HepG2 (cell line): ENCODE data around the gene TMEM97. TPM values are rescaled to one million over a fixed set of nuclear protein-coding genes. Genes with fewer than 3 reads are reported as not detected.
A peak's percentile ranks its signal among the peaks of the same experiment; 100 is the strongest.

Experiments used
- ATM ChIP-seq: fragments of 450-650 bp; IDR thresholded peaks from 2 replicates; pipeline ENCODE4 v1.7.1; 2017; ENCODE audit warnings: mild to moderate bottlenecking, borderline replicate concordance
- CEBPG ChIP-seq: IDR thresholded peaks from 2 replicates; pipeline ENCODE4 v1.6.1; 2016
- EED ChIP-seq: sonication (generic); formaldehyde crosslinking; IDR thresholded peaks from 2 replicates; pipeline ENCODE4 v1.5.0; 2020; ENCODE audit warnings: mild to moderate bottlenecking, missing genetic modification reagents
- HNF4A ChIP-seq: sonication (generic); formaldehyde crosslinking; IDR thresholded peaks from 2 replicates; pipeline ENCODE4 v1.4.0; 2020; ENCODE audit warnings: missing genetic modification reagents
- HNF4G ChIP-seq, 2 experiments: sonication (generic) in 1 of 2; formaldehyde crosslinking in 1 of 2; IDR thresholded peaks; 2 replicates each; pipeline versions ENCODE4 v1.4.0 to v1.6.1; 2011 to 2020; ENCODE audit warnings: borderline replicate concordance in 2 of 2, low read depth in 2 of 2, mild to moderate bottlenecking in 2 of 2, low read length in 1 of 2, missing genetic modification reagents in 1 of 2, moderate library complexity in 1 of 2
- IRF2 ChIP-seq: IDR thresholded peaks from 2 replicates; pipeline ENCODE4 v1.6.1; 2018; ENCODE audit warnings: missing genetic modification reagents, missing compliant biosample characterization
- JARID2 ChIP-seq: sonication (generic); formaldehyde crosslinking; IDR thresholded peaks from 2 replicates; pipeline ENCODE4 v1.8.1; 2023; ENCODE audit warnings: missing genetic modification reagents, inconsistent platforms; ENCODE audit not compliant: insufficient replicate concordance
- JUND ChIP-seq: sonication (generic); formaldehyde crosslinking; IDR thresholded peaks from 2 replicates; pipeline ENCODE4 v1.8.0; 2022; ENCODE audit warnings: mild to moderate bottlenecking, missing genetic modification reagents
- KMT2A ChIP-seq: sonication (generic); formaldehyde crosslinking; IDR thresholded peaks from 2 replicates; pipeline ENCODE4 v1.4.0; 2020; ENCODE audit warnings: missing genetic modification reagents
- MTA1 ChIP-seq: sonication (generic); formaldehyde crosslinking; IDR thresholded peaks from 2 replicates; pipeline ENCODE4 v1.4.0; 2020; ENCODE audit warnings: missing genetic modification reagents, mild to moderate bottlenecking, borderline replicate concordance
- PHF20 ChIP-seq: sonication (generic); formaldehyde crosslinking; IDR thresholded peaks from 2 replicates; pipeline ENCODE4 v1.5.0; 2020; ENCODE audit warnings: mild to moderate bottlenecking, missing genetic modification reagents
- SIX1 ChIP-seq: sonication (generic); formaldehyde crosslinking; IDR thresholded peaks from 2 replicates; pipeline ENCODE4 v1.4.0; 2020; ENCODE audit warnings: missing genetic modification reagents, borderline replicate concordance
- SP2 ChIP-seq: sonication (generic); formaldehyde crosslinking; IDR thresholded peaks from 2 replicates; pipeline ENCODE4 v1.5.1; 2020; ENCODE audit warnings: mild to moderate bottlenecking, missing genetic modification reagents
- SP4 ChIP-seq: sonication (generic); formaldehyde crosslinking; IDR thresholded peaks from 2 replicates; pipeline ENCODE4 v1.8.1; 2023; ENCODE audit warnings: mild to moderate bottlenecking, missing genetic modification reagents
- ZFAT ChIP-seq: sonication (generic); formaldehyde crosslinking; conservative IDR thresholded peaks from 2 replicates; pipeline ENCODE4 v1.8.1; 2023; ENCODE audit warnings: missing genetic modification reagents, inconsistent platforms
- ZNF10 ChIP-seq: sonication (generic); formaldehyde crosslinking; IDR thresholded peaks from 2 replicates; pipeline ENCODE4 v1.4.0; 2020; ENCODE audit warnings: mild to moderate bottlenecking, low read depth, missing genetic modification reagents, borderline replicate concordance
- ZNF136 ChIP-seq: sonication (generic); formaldehyde crosslinking; IDR thresholded peaks from 2 replicates; pipeline ENCODE4 v1.8.1; 2022; ENCODE audit warnings: low read depth, mild to moderate bottlenecking, moderate library complexity, missing genetic modification reagents
- ZNF205 ChIP-seq: IDR thresholded peaks from 2 replicates; pipeline ENCODE4 v1.6.1; 2018; ENCODE audit warnings: missing biosample characterization, missing genetic modification reagents
- ZNF337 ChIP-seq: sonication (generic); formaldehyde crosslinking; IDR thresholded peaks from 2 replicates; pipeline ENCODE4 v1.5.1; 2020; ENCODE audit warnings: missing genetic modification reagents, low read depth, mild to moderate bottlenecking, borderline replicate concordance
- ZNF644 ChIP-seq: IDR thresholded peaks from 2 replicates; pipeline ENCODE4 v1.6.1; 2016; ENCODE audit warnings: low read depth
- ZNF788 ChIP-seq: sonication (generic); formaldehyde crosslinking; IDR thresholded peaks from 2 replicates; pipeline ENCODE4 v1.5.0; 2020; ENCODE audit warnings: mild to moderate bottlenecking, missing genetic modification reagents, borderline replicate concordance
- ZNF83 ChIP-seq: sonication (generic); formaldehyde crosslinking; IDR thresholded peaks from 2 replicates; pipeline ENCODE4 v1.4.0; 2020; ENCODE audit warnings: missing genetic modification reagents, mild to moderate bottlenecking, borderline replicate concordance
- ZSCAN29 ChIP-seq: sonication (generic); formaldehyde crosslinking; conservative IDR thresholded peaks from 2 replicates; pipeline ENCODE4 v1.4.0; 2020; ENCODE audit warnings: mild to moderate bottlenecking, missing genetic modification reagents
- polyA plus RNA-seq, 8 experiments: library from polyadenylated mRNA; depleted of rRNA in 3 of 8; stranded (reverse) in 7 of 8; unstranded in 1 of 8; fragments of >200 nt; fragmentation: Illumina TruSeq in 4 of 8; extraction: Trizol in 4 of 8; gene quantifications; 2 replicates each; pipeline versions ENCODE4 v1.2.1 to v1.2.3, GENCODE V29; 2011 to 2016; ENCODE audit warnings: low read depth in 4 of 8, missing spikeins in 1 of 8, mixed read lengths in 1 of 8; ENCODE audit not compliant: insufficient read depth in 1 of 8
- total RNA-seq, 5 experiments: library from RNA; depleted of rRNA; stranded (reverse); fragments of >200 nt; fragmentation: Illumina TruSeq; extraction: Trizol; gene quantifications; 2 replicates each; pipeline ENCODE4 v1.2.3, GENCODE V29; 2016; ENCODE audit warnings: low read depth in 1 of 5
- TF ChIP-seq, protein P1 (sequence below): sonication (generic); formaldehyde crosslinking; IDR thresholded peaks from 2 replicates; pipeline ENCODE4 v1.4.0; 2020; ENCODE audit warnings: missing genetic modification reagents, mild to moderate bottlenecking, borderline replicate concordance
- TF ChIP-seq, protein P2 (sequence below): sonication (generic); formaldehyde crosslinking; IDR thresholded peaks from 2 replicates; pipeline ENCODE4 v1.8.1; 2023; ENCODE audit warnings: mild to moderate bottlenecking, moderate library complexity, missing genetic modification reagents
- TF ChIP-seq, protein P3 (sequence below): sonication (generic); formaldehyde crosslinking; IDR thresholded peaks from 2 replicates; pipeline ENCODE4 v1.5.1; 2020; ENCODE audit warnings: missing genetic modification reagents, mild to moderate bottlenecking, borderline replicate concordance
- TF ChIP-seq, protein P4 (sequence below): sonication (generic); formaldehyde crosslinking; IDR thresholded peaks from 2 replicates; pipeline ENCODE4 v1.5.1; 2020; ENCODE audit warnings: mild to moderate bottlenecking, moderate library complexity, missing genetic modification reagents

The TMEM97 gene
- total and polyA plus RNA-seq, 2 of the 13 experiments (the other 11 are each of a cell fraction or from before 2014, with no cell fraction given) = 69.6 to 137 TPM

DNA sequence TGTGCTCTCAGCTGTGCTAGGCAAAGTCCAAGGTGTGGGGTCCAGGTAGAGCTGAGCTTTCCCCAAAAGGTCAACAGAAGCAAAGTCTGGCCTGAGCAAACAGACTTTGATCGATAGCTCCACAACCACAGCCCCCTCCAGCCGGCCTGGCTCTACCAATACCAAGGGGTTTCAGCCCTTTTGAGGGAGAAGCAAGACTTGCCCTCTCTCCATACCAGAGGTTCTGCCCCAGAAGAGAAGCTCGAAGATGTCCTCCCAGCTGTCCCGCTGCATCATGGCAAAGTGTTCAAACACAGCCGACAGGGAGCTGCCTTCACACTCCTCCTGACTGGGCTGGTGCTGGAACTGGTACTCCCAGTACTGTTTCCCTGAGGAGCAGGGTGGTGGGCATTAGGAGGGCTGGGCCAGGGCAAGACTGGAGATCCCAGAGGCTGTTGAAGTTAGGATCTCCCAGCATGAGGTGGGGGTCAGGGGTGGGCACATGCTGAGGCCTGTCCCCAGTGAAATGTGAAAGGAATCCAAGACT is 49.4 kb downstream of the TMEM97 start (continued):
- TF ChIP-seq ZFAT (CRISPR knock-in tag) = no peak
- no peak for TF ChIP-seq EED (CRISPR knock-in tag)
- 0 out of 2 replicates have a peak, but pooled peaks have one; percentile 50 for TF ChIP-seq ZNF83 (CRISPR knock-in tag)
- TF ChIP-seq, protein P1, sequence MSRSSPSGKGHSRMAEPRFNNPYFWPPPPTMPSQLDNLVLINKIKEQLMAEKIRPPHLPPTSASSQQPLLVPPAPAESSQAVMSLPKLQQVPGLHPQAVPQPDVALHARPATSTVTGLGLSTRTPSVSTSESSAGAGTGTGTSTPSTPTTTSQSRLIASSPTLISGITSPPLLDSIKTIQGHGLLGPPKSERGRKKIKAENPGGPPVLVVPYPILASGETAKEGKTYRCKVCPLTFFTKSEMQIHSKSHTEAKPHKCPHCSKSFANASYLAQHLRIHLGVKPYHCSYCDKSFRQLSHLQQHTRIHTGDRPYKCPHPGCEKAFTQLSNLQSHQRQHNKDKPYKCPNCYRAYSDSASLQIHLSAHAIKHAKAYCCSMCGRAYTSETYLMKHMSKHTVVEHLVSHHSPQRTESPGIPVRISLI (CRISPR knock-in tag) = no peak
- peak; percentile 73; the same call in 1 of the 2 replicates for TF ChIP-seq ZNF788
- peak; percentile 59; the same call in 1 of the 2 replicates for TF ChIP-seq JUND (CRISPR knock-in tag)
- no peak for TF ChIP-seq ZSCAN29
- peak; percentile 52; the same call in 1 of the 2 replicates for TF ChIP-seq SIX1
- TF ChIP-seq, protein P2, sequence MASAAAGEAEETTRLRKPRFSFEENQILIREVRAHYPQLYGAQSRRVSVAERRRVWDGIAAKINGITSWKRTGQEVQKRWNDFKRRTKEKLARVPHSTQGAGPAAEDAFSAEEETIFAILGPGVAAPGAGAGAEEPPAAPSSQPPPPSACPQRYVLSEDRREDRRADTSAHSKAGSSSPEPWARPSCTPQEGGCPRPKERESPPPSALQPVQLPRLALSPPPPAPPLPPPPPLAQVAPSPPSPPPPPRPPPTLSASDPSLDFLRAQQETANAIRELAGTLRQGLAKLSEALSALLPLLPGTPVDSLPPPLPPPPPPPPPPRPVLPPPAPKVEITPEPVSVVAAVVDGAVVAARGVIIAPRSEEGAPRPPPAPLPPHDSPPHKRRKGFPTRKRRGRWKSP (CRISPR knock-in tag) = peak; percentile 62; the same call in 1 of the 2 replicates
- TF ChIP-seq ZNF136 (CRISPR knock-in tag) = no peak
- TF ChIP-seq SP4 (CRISPR knock-in tag) = peak; percentile 84
- TF ChIP-seq, protein P3, sequence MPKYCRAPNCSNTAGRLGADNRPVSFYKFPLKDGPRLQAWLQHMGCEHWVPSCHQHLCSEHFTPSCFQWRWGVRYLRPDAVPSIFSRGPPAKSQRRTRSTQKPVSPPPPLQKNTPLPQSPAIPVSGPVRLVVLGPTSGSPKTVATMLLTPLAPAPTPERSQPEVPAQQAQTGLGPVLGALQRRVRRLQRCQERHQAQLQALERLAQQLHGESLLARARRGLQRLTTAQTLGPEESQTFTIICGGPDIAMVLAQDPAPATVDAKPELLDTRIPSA (CRISPR knock-in tag) = no peak
- 0 out of 2 replicates have a peak, but pooled peaks have one; percentile 20 for TF ChIP-seq ZNF644 (CRISPR knock-in tag)
- TF ChIP-seq HNF4G (IDR thresholded peaks at IDR 0.05; ENCODE audit: borderline replicate concordance, low read depth, low read length) = peak; percentile 100
- TF ChIP-seq HNF4G (CRISPR knock-in tag; IDR thresholded peaks at IDR 0.05; ENCODE audit: borderline replicate concordance, low read depth) = peak; percentile 99
- no peak for TF ChIP-seq PHF20 (CRISPR knock-in tag)
- no peak for TF ChIP-seq JARID2
- TF ChIP-seq IRF2 = peak; percentile 90
- TF ChIP-seq CEBPG = peak; percentile 59
- no peak for TF ChIP-seq SP2 (CRISPR knock-in tag)
- peak; percentile 99 for TF ChIP-seq HNF4A
- TF ChIP-seq ATM = no peak
- TF ChIP-seq KMT2A (CRISPR knock-in tag) = no peak
- no peak for TF ChIP-seq ZNF10 (CRISPR knock-in tag)
- peak; percentile 73; the same call in 1 of the 2 replicates for TF ChIP-seq ZNF205 (CRISPR knock-in tag)
- TF ChIP-seq ZNF337 (CRISPR knock-in tag) = no peak
- TF ChIP-seq, protein P4, sequence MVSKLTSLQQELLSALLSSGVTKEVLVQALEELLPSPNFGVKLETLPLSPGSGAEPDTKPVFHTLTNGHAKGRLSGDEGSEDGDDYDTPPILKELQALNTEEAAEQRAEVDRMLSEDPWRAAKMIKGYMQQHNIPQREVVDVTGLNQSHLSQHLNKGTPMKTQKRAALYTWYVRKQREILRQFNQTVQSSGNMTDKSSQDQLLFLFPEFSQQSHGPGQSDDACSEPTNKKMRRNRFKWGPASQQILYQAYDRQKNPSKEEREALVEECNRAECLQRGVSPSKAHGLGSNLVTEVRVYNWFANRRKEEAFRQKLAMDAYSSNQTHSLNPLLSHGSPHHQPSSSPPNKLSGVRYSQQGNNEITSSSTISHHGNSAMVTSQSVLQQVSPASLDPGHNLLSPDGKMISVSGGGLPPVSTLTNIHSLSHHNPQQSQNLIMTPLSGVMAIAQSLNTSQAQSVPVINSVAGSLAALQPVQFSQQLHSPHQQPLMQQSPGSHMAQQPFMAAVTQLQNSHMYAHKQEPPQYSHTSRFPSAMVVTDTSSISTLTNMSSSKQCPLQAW (CRISPR knock-in tag) = peak; percentile 93
- TF ChIP-seq MTA1 = peak; percentile 94
